Gastrocnemius medialis (tissue), 4 donors: ENCODE results near the gene NGEF. TPM values are rescaled to one million over a fixed set of nuclear protein-coding genes. Genes with fewer than 3 reads are reported as not detected.

Source experiments
- ATAC-seq, 2 donors: fragments of 150-250 bp; one replicate each; pipeline ENCODE4 v1.9.1; 2016
- DNase-seq, 2 donors: peaks; one replicate each; pipeline ENCODE4 v3.0.0-alpha.2; 2019
- H3K27ac ChIP-seq, 4 donors: fragments of 200-600 bp; sonication (generic); 1 replicate in 1 of 4; 2 replicates in 3 of 4; pipeline ENCODE4 v1.5.1; 2016 to 2018; ENCODE audit warnings: mild to moderate bottlenecking in 2 of 4, moderate library complexity in 1 of 4
- H3K27me3 ChIP-seq, 3 donors: fragments of 200-600 bp; sonication (generic) in 2 of 3; 1 replicate in 1 of 3; 2 replicates in 2 of 3; pipeline versions ENCODE4 v1.5.1 to v1.6.0; 2016 to 2019; ENCODE audit warnings: mild to moderate bottlenecking in 1 of 3, moderate library complexity in 1 of 3
- H3K36me3 ChIP-seq, 2 donors: fragments of 200-600 bp; sonication (generic) in 1 of 2; one replicate each; pipeline ENCODE4 v1.5.1; 2017 to 2018
- H3K4me1 ChIP-seq, 2 donors: fragments of 200-600 bp; sonication (generic) in 1 of 2; one replicate each; pipeline ENCODE4 v1.5.1; 2016 to 2017; ENCODE audit warnings: mild to moderate bottlenecking in 2 of 2
- H3K4me3 ChIP-seq, 4 donors: fragments of 200-600 bp; sonication (generic) in 3 of 4; 1 replicate in 1 of 4; 2 replicates in 3 of 4; pipeline ENCODE4 v1.5.1; 2016 to 2019; ENCODE audit warnings: mild to moderate bottlenecking in 2 of 4
- H3K9me3 ChIP-seq, 3 donors: fragments of 200-600 bp; sonication (generic) in 2 of 3; 1 replicate in 1 of 3; 2 replicates in 2 of 3; pipeline ENCODE4 v1.5.1; 2016 to 2019
- POLR2A ChIP-seq, 2 donors: fragments of 450-650 bp; IDR thresholded peaks; one replicate each; pipeline ENCODE4 v1.6.1; 2017; ENCODE audit warnings: antibody characterized with exemption in 2 of 2, mild to moderate bottlenecking in 2 of 2, moderate library complexity in 2 of 2
- in situ Hi-C, 4 donors: fragments of 200-750 bp; cut with MboI; loops; one replicate each; pipeline versions ENCODE4 v1.15.0 to v1.8.0; 2017; ENCODE audit warnings: low sequenced_read_pairs in 4 of 4
- intact Hi-C: fragments of 100-400 bp; cut with DNase I; formaldehyde crosslinking; loops from one replicate; pipeline ENCODE4 v1.15.1; 2023; ENCODE audit warnings: low total_unique reads
- total RNA-seq, 4 donors: library from RNA; depleted of rRNA; stranded (reverse); fragments of >200 nt; gene quantifications; one replicate each; pipeline versions ENCODE4 v1.1.0 to v1.2.3, GENCODE V29; 2016
- TF ChIP-seq, protein P1 (sequence below), 5 experiments: fragments of 450-650 bp in 3 of 5; fragments of 200-600 bp in 2 of 5; sonication (generic) in 2 of 5; IDR thresholded peaks in 4 of 5; conservative IDR thresholded peaks in 1 of 5; 1 replicate in 4 of 5; 2 replicates in 1 of 5; pipeline ENCODE4 v1.5.1; 2016 to 2019; ENCODE audit warnings: antibody characterized with exemption in 5 of 5, mild to moderate bottlenecking in 3 of 5, moderate library complexity in 3 of 5

The NGEF gene
- total RNA-seq, 4 donors from 2014 or later, result 0.66 to 1.5 (median 0.84) TPM; not detected in 1

DNA sequence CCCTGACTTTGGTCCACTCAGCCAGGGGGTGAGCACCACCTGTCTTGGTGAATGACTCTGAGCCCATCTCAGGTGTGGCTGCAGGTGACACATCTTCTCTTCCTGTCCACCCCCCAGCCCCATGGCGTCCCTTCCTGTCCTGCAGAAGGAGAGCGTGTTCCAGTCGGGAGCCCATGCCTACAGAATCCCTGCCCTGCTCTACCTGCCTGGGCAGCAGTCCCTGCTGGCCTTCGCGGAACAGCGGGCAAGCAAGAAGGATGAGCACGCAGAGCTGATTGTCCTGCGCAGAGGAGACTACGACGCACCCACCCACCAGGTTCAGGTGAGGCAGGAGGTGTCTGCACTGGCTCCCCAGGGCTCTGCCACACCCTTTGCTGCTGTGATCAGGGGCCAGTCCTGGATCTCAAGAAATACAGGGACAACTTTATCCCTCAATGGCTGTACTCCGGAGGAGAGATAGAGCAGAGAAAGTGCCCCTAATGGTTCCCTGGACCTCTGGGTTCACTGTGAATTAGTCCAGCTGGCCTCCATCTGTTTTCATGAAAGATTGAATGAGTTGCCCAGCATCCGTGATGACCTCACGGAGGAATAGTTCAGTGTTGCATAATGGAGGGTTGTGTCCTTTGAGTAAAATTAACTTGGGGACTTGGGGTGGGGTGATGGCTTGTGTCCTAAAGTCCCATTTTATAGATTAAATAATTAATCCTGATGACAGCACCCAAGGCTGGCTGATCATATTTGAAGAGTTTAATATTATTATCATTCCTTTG is 19.7 kb upstream of the NGEF start, which contains the start of gene NEU2:
Gene NEU2, plus strand, starts transcription at position 122 of the 770 bp plus-strand sequence. Its CDS starts 0 bp downstream, at position 122.
- H3K27me3 ChIP-seq, result no peaks in the 10 kb centered on the region
- in situ Hi-C loops, result loop anchor here in 1 of 4 donors (25.0 kb wide), 1 partner anchor 420 kb away; no protein-coding TSS in a partner anchor
- TF ChIP-seq, protein P1, sequence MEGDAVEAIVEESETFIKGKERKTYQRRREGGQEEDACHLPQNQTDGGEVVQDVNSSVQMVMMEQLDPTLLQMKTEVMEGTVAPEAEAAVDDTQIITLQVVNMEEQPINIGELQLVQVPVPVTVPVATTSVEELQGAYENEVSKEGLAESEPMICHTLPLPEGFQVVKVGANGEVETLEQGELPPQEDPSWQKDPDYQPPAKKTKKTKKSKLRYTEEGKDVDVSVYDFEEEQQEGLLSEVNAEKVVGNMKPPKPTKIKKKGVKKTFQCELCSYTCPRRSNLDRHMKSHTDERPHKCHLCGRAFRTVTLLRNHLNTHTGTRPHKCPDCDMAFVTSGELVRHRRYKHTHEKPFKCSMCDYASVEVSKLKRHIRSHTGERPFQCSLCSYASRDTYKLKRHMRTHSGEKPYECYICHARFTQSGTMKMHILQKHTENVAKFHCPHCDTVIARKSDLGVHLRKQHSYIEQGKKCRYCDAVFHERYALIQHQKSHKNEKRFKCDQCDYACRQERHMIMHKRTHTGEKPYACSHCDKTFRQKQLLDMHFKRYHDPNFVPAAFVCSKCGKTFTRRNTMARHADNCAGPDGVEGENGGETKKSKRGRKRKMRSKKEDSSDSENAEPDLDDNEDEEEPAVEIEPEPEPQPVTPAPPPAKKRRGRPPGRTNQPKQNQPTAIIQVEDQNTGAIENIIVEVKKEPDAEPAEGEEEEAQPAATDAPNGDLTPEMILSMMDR (IDR thresholded peaks at IDR 0.05 in 4 of 5, conservative IDR thresholded peaks at IDR 0.05 in 1 of 5), result no peak
- TF ChIP-seq POLR2A (IDR thresholded peaks at IDR 0.05), result no peak

DNA sequence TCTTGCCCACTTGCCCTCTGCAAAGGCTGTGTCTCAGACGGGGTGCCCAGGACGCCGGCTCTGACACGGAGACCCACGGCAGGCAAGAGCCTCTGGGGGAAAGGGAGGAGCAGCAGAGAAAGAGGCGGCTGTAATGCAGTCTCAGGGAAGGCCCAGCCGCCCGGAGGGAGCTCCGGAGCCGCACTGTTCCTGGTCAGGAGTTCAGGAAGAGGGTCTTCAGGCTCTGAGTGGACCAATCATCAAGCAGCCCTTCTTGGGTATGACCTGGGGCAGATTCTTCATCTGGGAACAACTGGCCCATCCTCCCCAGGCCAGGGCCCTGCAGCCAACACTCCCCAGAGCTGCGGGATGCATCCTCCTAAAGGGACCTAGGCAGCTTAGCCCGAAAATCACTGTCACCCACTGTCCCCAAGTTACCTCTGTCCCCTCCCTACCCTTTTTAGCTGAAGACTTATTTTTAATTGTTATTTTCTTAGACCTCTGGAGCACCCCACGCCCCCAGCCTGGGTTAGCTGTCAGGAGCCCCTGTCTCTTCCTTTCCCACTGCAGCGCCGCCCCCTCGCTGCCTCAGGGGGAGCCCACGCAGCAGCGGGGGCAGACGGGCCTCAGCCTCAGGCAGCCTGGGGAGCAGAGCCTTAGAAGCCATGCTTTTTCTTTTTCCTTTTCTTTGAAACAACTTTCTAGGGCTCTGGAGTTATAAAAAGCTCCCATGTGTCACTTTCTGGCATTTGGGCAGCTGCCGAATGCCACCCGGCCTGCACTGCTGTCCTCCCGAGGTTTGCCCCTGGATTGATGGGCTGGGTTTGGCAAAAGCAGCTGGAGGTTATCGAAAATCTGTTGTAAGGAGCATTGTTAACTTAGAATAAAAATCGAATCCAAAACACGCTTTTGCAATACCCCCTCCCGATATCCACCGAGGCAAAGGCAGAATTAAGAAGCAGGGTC is 18.8 kb upstream of the NGEF start:
- Histone ChIP-seq H3K27me3 (no peaks in the 10 kb centered on the region), H3K9me3 (no peaks in the 10 kb centered on the region), H3K4me3 (no peak overlapping the region), H3K27ac (no peak overlapping the region), H3K36me3 (no peaks in the 10 kb centered on the region), H3K4me1 (no peaks in the 10 kb centered on the region)
- DNase-seq, result no peak
- no peak for ATAC-seq
- intact Hi-C loops (no loop called here), in situ Hi-C loops (loop anchor here in 1 of 4 donors (25.0 kb wide), 1 partner anchor 420 kb away; no protein-coding TSS in a partner anchor)
- TF ChIP-seq, protein P1 (IDR thresholded peaks at IDR 0.05 in 4 of 5, conservative IDR thresholded peaks at IDR 0.05 in 1 of 5), result no peak

More for the DNA sequence above, 19.7 kb upstream of the NGEF start, which contains the start of gene NEU2:
- H3K9me3 ChIP-seq, result no peaks in the 10 kb centered on the region
- no peak within 1 kb of the TSS for H3K27ac ChIP-seq
- ATAC-seq (no peak), DNase-seq (no peak)
- no peaks in the 10 kb centered on the region for H3K4me1 ChIP-seq
- no peak within 1 kb of the TSS for H3K4me3 ChIP-seq
- H3K36me3 ChIP-seq, result no peaks in the 10 kb centered on the region
- intact Hi-C loops, result no loop called here

DNA sequence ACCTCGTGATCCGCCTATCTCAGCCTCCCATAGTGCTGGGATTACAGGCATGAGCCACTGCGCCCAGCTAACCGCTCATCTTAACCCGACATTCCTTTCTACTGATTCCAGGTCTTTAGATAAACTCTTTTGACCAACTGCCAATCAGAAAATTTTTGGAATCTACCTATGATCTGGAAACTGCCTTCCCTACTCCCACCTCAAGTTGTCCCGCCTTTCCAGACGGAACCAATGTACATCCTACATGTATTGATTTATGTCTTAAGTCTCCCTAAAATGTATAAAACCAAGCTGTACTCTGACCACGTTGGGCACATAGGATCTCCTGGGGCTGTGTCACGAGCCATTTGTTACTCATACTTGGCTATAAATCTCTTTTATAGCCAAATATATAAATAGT is 16.3 kb upstream of the NGEF start:
- intact Hi-C loops (no loop called here), in situ Hi-C loops (loop anchor here in 1 of 4 donors (25.0 kb wide), 1 partner anchor 417 kb away; no protein-coding TSS in a partner anchor)
- Histone ChIP-seq H3K27ac (no peak overlapping the region), H3K4me3 (no peak overlapping the region), H3K36me3 (no peaks in the 10 kb centered on the region), H3K9me3 (no peaks in the 10 kb centered on the region), H3K4me1 (no peaks in the 10 kb centered on the region), H3K27me3 (no peaks in the 10 kb centered on the region)
- ATAC-seq, result no peak
- no peak for DNase-seq
- no peak for TF ChIP-seq POLR2A (IDR thresholded peaks at IDR 0.05)
- TF ChIP-seq, protein P1 (IDR thresholded peaks at IDR 0.05 in 4 of 5, conservative IDR thresholded peaks at IDR 0.05 in 1 of 5), result no peak

DNA sequence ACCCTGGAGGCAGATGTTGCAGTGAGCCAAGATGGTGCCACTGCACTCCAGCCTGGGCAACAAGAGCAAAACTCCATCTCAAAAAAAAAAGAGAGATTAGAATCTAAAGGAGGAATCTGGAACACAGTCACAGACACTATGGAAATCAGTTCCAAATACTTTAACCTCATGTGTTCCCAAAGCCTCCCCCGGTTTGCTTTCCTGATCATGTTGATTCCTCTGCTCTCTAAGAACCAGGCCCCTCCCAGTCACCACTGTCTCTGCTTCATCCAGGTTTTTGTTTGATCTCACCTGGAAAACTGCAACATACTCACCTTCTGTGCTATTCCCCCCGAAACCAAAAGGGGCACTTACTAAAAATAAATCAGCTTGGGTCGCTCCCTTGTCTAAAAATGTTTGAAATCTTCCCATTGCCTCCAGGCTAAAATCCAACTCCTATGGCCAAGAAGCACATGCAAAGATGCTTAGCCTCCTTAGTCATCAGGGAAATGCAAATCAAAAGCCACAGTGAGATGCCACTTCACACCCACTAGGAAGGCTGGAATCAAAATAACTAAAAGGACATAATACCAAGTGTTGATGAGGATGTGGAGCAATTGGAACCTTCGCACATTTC is 13.2 kb upstream of the NGEF start:
- no peak for ATAC-seq
- no peaks in the 10 kb centered on the region for H3K36me3 ChIP-seq
- no peak for DNase-seq
- intact Hi-C loops, result no loop called here
- no peak overlapping the region for H3K27ac ChIP-seq
- in situ Hi-C loops, result loop anchor here in 1 of 4 donors (25.0 kb wide), 1 partner anchor 414 kb away; no protein-coding TSS in a partner anchor
- no peaks in the 10 kb centered on the region for H3K4me1 ChIP-seq
- no peak for TF ChIP-seq POLR2A (IDR thresholded peaks at IDR 0.05)
- TF ChIP-seq, protein P1 (IDR thresholded peaks at IDR 0.05 in 4 of 5, conservative IDR thresholded peaks at IDR 0.05 in 1 of 5), result no peak
- no peaks in the 10 kb centered on the region for H3K9me3 ChIP-seq
- H3K4me3 ChIP-seq, result no peak overlapping the region
- H3K27me3 ChIP-seq, result no peaks in the 10 kb centered on the region
